ENCODE measurements around the gene KCTD6.
"Not testable (repeated sequence)": the region's sequence is repeated elsewhere in the genome, so short reads cannot be mapped to it uniquely, and the experiment has no call there.

KCTD6 gene

GRCh38 chr3:58520403-58521335 is 28.8 kb downstream of the KCTD6 start:
- no peak for DNase-seq (ENCODE audit: low read depth, low spot score)
- no peak overlapping the region for H3K4me3 ChIP-seq (ENCODE audit: low read length)

- DNase-seq (ENCODE audit: low read depth, low spot score): no peak
- H3K4me3 ChIP-seq (ENCODE audit: low read length): no peak overlapping the region
Observed at GRCh38 chr3:58521336-58521670, 29.4 kb downstream of the KCTD6 start.

GRCh38 chr3:58521917-58522631 is 30.2 kb downstream of the KCTD6 start:
- H3K4me3 ChIP-seq (ENCODE audit: low read length): no peak overlapping the region
- DNase-seq (ENCODE audit: low read depth, low spot score): no peak

- H3K4me3 ChIP-seq (ENCODE audit: low read length): no peak overlapping the region
- no peak for DNase-seq (ENCODE audit: low read depth, low spot score)
Observed at GRCh38 chr3:58522759-58523425, 31.0 kb downstream of the KCTD6 start.

DNA sequence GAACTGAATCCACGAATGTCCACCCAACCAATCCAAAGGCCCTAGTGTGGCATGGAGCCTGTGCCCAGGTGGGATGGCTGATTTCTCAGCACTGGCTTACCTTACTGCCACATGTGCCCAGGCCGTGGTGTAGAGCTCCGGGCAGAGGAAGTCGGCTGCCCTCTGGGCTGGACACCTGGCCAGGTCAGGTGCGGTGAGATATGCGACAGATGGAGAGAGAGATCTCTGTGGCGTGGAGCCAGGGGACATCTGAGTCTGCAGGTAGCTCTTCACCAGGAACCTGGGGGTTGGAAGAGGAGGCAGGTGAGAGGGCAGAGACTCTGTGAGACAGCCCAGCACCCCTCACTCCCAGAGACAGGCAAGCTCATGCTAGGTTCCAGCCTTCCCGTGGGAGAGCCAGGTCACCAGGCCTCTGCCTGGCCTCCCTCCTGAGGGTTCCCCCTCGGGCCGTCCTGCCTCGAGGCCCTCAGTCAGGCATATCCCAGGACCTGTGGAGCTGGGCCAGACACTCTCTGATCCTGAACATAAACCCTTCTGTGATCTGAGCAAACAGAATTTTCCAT is 32.5 kb downstream of the KCTD6 start:
- H3K4me3 ChIP-seq (ENCODE audit: low read length): no peak overlapping the region
- DNase-seq (ENCODE audit: low read depth, low spot score): no peak

DNA sequence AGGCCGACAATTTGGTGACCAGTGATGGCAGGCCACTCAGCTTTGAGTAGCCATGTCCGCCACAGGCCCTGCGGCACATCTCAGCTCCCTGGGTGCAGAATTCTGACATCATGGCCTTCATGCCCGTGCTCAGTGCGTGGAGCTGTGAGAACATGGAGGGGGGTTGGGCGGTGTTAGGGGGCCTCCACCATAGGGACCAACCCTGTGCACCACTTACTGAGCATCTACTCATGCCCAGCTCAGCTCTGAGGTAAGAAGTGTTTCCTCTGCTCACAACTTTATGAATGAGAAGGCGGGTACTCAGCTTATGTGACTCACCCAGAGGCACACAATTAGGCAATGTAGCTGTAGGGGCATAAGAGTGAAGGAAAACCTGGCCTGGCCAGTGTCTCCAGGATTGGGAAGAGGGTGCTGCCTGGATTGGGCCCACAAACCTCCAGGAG is 34.6 kb downstream of the KCTD6 start:
- H3K4me3 ChIP-seq (ENCODE audit: low read length): no peak overlapping the region
- no peak for DNase-seq (ENCODE audit: low read depth, low spot score)

DNA sequence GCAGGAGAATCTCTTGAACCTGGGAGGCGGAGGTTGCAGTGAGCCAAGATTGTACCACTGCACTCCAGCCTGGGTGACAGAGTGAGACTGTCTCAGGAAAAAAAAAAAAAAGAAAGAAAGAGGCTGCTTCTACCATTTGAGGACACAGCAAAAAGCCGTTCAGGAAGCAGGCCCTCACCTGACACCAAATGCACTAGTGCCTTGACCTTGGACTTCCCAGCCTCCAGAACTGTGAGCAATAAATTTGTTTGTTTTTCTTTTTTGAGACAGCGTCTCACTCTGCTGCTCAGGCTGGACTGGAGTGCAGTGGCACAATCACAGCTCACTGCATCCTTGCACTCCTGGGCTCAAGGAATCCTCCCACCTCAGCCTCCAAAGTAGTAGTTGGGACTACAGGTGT is 35.5 kb downstream of the KCTD6 start:
- H3K4me3 ChIP-seq (ENCODE audit: low read length); DNase-seq (ENCODE audit: low read depth, low spot score): not testable (repeated sequence)

- DNase-seq (ENCODE audit: low read depth, low spot score): no peak
- no peak overlapping the region for H3K4me3 ChIP-seq (ENCODE audit: low read length)
Observed at GRCh38 chr3:58528629-58529028, 36.7 kb downstream of the KCTD6 start.

DNA sequence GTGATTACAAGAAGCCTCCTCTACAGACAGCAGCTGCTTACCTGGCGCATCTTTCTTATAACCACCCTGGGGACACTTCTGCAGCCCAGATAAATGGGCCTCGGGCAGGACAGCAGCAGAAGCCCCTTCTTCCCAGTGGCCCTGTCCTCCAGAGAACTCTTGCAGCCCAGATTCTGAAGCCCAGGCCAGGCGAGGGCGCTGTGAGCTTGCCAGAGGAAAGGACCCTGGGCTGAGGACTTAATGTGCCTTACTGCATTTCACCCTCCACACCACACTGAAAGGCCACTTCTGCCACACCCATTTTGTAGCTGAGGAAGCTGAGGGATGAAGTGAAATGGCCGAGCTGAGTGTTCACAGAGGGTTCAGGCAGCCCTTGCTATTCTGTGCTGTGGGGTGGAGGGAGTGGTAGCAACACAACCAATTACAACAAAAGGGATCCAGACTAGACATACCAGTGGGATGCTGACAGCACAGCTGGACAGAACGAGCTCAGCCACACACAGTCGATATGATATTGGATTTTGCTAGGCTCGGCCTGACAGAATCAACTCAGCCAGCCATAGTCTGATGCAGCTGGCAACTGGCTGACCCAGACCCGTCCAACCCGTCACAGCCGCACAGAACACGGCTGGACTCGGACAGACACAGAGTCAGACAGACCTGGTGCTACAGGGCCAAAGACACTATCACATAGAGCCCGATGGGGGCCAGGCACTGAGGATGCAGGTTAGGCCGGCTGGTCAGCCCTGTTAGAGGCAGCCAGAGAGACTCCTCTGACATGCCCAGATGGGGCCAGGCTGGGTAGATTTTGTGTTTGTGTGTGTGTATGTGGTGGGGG is 37.8 kb downstream of the KCTD6 start:
- H3K4me3 ChIP-seq (ENCODE audit: low read length): no peak overlapping the region
- DNase-seq (ENCODE audit: low read depth, low spot score): no peak

DNA sequence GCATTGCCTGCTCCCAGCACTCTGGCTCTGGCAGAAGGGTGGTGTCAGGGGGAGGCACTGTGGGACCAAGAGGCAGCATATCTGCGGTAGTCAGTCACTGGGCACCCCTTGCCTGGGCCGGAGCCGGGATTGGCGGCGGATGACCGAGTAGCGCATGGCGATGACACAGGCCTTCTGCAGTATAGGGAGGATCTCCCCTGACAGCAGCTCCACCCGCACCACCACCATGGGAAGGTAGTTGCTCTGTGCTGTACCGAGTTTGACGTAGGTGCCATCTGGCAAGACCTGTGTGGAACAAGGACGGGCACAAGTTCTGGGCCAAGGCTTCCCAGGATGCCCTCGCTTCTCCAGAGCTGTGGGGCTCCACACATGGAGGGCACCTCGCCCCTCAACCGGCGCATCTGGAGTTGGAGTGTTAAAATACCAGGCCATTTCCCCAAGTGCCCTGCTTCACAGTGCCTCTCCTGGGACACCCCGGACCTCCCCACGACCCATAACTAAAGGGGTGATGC is 38.5 kb downstream of the KCTD6 start:
- DNase-seq (ENCODE audit: low read depth, low spot score): no peak
- H3K4me3 ChIP-seq (ENCODE audit: low read length): no peak overlapping the region

DNA sequence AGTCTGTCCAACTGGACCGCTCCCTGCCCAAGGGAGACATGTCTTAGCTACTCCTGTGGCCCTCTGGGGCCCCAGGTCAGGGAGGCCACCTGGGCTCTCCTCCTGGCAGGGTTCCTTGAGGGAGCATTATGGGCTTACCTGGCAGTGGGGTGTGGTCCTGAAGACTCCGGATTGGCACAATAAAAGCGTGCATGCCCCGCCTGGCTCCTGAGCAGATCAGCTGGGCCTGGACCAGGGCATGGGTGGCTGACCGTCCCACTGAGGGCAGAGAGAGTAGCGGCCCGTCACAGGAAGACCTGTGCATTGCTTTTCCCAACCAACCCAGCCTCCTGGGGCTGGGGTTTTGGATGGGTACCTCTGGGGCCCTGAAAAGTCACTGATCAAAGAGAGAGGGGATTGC is 39.7 kb downstream of the KCTD6 start:
- H3K4me3 ChIP-seq (ENCODE audit: low read length): no peak overlapping the region
- DNase-seq (ENCODE audit: low read depth, low spot score): no peak

DNA sequence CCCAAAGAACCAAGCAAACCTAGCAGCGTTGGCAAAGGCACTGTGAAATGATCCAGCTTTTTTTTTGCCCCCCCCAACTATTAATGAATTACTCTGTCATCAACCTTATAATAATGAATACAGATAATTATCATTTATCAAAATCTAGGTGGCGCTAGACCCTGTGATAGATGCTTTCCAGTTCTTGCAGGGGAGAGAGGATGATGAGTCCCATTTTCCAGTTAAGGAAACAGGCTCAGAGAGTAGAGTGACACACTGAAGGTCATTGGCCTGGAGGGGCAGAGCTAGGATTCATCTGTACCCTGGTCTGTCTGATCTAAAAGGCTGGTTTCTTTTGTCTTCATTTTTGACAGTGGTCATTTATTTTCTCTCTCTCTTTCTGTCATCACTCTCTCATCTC is 40.1 kb downstream of the KCTD6 start:
- DNase-seq (ENCODE audit: low read depth, low spot score): no peak
- no peak overlapping the region for H3K4me3 ChIP-seq (ENCODE audit: low read length)

GRCh38 chr3:58532794-58533220 is 40.9 kb downstream of the KCTD6 start:
- DNase-seq (ENCODE audit: low read depth, low spot score): peak; percentile 68
- H3K4me3 ChIP-seq (ENCODE audit: low read length): no peak overlapping the region

DNA sequence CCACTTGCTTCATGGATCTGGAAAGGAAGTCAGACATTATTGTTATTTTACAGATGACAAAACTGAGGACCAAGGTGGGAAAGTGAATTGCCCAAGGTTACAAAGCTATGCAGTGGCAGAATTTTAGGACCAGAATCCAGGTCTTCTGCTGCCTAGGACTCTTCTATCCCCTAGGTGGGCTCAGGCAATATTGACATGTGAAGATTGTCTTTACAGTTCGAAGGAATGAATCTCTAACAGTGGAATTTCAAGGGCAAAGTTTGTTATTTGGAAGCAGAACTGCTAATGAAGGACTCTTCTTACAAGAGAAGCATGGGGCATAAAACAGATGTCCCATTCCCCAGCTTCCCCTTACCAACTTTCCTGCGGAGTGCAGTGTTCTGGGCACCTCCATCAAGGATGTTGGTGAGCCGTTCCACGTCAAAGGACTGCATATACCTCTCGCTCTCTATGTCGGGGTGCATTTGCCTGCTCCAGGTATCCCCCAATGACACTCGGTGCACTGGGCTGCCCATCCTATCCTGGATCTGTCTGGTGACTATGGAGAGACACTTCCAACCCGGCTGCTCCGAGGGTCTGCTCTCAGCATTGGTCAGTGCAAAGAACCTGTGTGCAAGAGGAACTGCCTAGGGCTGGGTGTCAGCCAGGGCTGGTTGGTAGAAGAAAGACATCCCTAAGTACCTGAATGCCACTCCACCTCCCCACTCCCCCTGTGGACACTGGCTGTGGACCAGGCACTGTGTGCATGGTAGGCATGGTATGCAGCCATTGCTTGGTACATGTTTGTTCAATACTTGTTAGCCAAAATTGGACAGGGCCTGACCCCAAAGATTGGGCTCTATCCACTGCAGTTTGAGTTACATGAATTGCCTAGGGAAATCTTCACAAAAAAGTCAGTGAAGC is 42.9 kb downstream of the KCTD6 start:
- no peak for DNase-seq (ENCODE audit: low read depth, low spot score)
- H3K4me3 ChIP-seq (ENCODE audit: low read length): no peak overlapping the region

- no peak overlapping the region for H3K4me3 ChIP-seq (ENCODE audit: low read length)
- DNase-seq (ENCODE audit: low read depth, low spot score): peak; percentile 75
Observed at GRCh38 chr3:58535531-58536500, 43.9 kb downstream of the KCTD6 start.

Measured in Jurkat, Clone E6-1 (cell line).